GM06990 (cell line): ENCODE results near the gene OR56B4.
"Not testable (repeated sequence)": the region's sequence is repeated elsewhere in the genome, so short reads cannot be mapped to it uniquely, and the experiment has no call there.

ENCODE experiments used
- DNase-seq: peaks from one replicate; pipeline ENCODE4 v3.0.0-alpha.2; 2011; ENCODE audit not compliant: insufficient read length; ENCODE audit errors: extremely low read depth
- H3K27me3 ChIP-seq: replicated peaks from 2 replicates; pipeline ENCODE4 v1.6.0; 2011; ENCODE audit warnings: low read length; ENCODE audit not compliant: control insufficient read depth, insufficient read depth
- H3K36me3 ChIP-seq: 2 replicates; pipeline ENCODE4 v1.5.1; 2011; ENCODE audit warnings: low read length; ENCODE audit not compliant: control insufficient read depth, insufficient read depth
- H3K4me3 ChIP-seq: replicated peaks from 2 replicates; pipeline ENCODE4 v1.5.1; 2011; ENCODE audit warnings: low read depth, mild to moderate bottlenecking, control low read depth, low read length
- TF ChIP-seq, protein P1 (sequence below): IDR thresholded peaks from 2 replicates; pipeline ENCODE4 v1.5.1; 2011; ENCODE audit warnings: low read length, control low read depth, mild to moderate bottlenecking, inconsistent platforms; ENCODE audit not compliant: insufficient read depth, poor library complexity, severe bottlenecking

Gene OR56B4

DNA sequence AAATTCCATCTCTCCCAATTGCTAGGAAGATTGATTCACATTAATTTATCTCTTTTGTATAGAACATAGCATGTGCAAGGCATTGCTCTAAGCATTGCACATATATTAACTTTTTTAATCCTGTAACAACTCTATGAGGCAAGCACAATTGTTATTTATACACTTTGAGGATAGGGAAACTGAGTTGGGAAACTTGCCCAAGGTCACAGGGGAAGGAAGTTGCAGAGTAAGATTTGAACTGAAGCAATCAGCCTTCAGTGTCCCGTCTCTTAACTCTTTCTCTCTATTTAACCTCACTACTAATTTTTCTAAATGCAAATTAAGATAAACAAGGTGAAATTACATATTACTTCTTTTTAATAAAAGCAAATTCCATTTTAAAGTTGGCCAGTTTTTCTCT, 22.2 kb downstream of the OR56B4 start:
- Histone ChIP-seq H3K27me3 (no peaks in the 10 kb centered on the region), H3K36me3 (no peaks in the 10 kb centered on the region), H3K4me3 (no peak overlapping the region)
- DNase-seq: no peak
- TF ChIP-seq, protein P1, sequence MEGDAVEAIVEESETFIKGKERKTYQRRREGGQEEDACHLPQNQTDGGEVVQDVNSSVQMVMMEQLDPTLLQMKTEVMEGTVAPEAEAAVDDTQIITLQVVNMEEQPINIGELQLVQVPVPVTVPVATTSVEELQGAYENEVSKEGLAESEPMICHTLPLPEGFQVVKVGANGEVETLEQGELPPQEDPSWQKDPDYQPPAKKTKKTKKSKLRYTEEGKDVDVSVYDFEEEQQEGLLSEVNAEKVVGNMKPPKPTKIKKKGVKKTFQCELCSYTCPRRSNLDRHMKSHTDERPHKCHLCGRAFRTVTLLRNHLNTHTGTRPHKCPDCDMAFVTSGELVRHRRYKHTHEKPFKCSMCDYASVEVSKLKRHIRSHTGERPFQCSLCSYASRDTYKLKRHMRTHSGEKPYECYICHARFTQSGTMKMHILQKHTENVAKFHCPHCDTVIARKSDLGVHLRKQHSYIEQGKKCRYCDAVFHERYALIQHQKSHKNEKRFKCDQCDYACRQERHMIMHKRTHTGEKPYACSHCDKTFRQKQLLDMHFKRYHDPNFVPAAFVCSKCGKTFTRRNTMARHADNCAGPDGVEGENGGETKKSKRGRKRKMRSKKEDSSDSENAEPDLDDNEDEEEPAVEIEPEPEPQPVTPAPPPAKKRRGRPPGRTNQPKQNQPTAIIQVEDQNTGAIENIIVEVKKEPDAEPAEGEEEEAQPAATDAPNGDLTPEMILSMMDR: no peak

DNA sequence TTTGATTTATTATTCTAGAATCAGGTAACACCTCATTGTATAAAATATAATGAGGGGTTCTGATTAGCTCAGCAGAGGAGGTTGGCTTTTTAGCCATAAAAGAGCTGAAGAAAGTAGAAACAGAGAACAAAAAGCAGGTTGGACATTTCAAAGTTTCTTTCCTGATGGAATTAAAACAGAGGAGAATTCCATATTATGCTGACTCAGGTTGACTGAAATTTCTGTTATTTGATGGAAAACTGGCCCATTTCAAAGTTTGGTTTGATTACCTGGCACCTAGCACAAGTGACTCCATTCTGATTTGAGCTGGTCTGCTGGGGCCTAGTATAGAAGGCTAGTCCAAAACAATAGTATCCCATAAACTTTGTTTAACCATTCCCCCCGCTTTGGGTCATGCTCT, 24.9 kb downstream of the OR56B4 start:
- H3K27me3 ChIP-seq: no peaks in the 10 kb centered on the region
- H3K36me3 ChIP-seq: no peaks in the 10 kb centered on the region
- DNase-seq: no peak
- no peak overlapping the region for H3K4me3 ChIP-seq
- TF ChIP-seq, protein P1: no peak

DNA sequence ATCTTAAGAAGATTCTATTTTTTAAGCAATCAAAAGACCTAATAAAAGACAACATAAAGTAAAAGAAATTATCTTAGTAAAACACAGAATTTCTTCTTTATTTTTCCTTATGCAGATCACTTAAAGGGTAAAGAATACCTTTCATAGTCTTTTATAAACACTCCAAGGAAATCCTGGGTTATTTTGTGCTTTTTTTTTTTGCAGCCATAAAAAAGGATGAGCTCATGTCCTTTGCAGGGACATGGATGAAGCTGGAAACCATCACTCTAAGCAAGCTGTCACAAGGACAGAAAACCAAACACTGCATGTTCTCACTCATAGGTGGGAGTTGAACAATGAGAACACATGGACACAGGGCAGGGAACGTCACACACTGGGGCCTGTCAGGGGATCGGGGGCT, 28.5 kb downstream of the OR56B4 start:
- not testable (repeated sequence) for H3K4me3 ChIP-seq, H3K36me3 ChIP-seq, H3K27me3 ChIP-seq, DNase-seq

DNA sequence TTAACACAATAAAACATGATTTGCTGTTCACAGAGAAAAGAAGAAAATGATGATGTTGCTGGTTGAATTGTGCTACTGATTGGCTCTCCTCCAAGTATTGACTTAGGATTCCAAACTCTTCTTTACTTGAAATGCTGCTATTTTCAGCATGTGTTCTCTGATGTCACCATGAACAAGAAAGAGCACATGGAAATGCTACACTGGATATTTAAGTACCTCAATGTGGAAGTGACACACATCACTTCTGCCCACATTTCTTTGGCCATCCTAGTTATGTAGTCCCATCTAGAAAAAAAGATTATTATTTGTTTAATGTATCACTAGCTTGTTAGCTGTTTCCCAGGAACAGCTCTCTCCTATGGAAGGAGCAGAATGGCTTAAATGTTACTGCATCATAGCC, 35.5 kb downstream of the OR56B4 start:
- H3K4me3 ChIP-seq: no peak overlapping the region
- H3K27me3 ChIP-seq: no peaks in the 10 kb centered on the region
- no peak for DNase-seq
- TF ChIP-seq, protein P1: no peak
- H3K36me3 ChIP-seq: no peaks in the 10 kb centered on the region

DNA sequence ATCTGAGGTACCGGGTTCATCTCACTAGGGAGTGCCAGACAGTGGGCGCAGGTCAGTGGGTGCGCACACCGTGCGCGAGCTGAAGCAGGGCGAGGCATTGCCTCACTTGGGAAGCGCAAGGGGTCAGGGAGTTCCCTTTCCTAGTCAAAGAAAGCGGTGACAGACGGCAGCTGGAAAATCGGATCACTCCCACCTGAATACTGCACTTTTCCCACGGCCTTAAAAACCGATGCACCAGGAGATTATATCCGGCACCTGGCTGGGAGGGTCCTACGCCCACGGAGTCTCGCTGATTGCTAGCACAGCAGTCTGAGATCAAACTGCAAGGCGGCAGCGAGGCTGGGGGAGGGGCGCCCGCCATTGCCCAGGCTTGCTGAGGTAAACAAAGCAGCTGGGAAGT, 36.3 kb downstream of the OR56B4 start:
- H3K27me3 ChIP-seq, H3K4me3 ChIP-seq, DNase-seq: not testable (repeated sequence)

DNA sequence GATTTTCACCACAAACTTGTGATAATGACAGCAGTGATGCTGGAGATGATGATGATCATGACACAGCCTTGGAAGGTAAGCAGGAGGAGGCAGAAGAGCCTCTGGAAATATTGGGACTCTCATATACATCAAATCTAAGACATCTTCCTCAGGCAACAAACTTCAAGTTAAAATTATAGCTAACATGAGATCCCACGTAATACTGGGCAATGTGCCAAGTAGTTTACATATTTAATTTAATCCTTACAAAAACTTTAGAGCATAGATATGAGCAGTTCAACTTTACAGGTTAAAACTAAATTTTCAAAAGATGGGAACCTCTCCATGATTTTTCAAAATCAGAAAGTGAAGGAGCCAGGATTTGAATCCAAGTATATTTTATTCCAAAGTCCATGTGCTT, 43.6 kb downstream of the OR56B4 start:
- DNase-seq: no peak
- TF ChIP-seq, protein P1: no peak

More for the DNA sequence above, 36.3 kb downstream of the OR56B4 start:
- not testable (repeated sequence) for H3K36me3 ChIP-seq

DNA sequence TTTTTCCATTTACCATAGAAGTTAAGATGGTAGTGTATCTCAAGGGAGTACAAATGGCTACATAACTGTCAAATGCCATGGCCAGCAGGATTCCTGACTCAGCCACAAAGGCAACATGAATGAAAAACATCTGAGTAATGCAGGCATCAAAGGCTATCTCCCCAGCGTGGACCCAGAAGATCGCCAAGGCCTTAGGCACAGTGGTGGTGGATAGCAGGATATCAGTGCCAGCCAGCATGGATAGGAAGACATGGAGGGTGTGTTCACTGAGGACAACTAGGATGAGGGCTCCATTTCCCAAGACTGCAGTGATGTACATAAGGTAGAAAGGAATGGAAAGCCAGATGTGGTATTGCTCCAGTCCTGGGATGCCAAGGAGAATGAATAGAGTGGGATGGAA, 44.6 kb downstream of the OR56B4 start:
- DNase-seq: no peak
- H3K4me3 ChIP-seq: no peak overlapping the region
- H3K27me3 ChIP-seq: no peaks in the 10 kb centered on the region
- H3K36me3 ChIP-seq: no peaks in the 10 kb centered on the region
- TF ChIP-seq, protein P1: no peak

More for the DNA sequence above, 43.6 kb downstream of the OR56B4 start:
- H3K27me3 ChIP-seq: no peaks in the 10 kb centered on the region
- H3K36me3 ChIP-seq: no peaks in the 10 kb centered on the region
- no peak overlapping the region for H3K4me3 ChIP-seq
